HG03064 (cell line): ENCODE results near the gene RSAD2.
"Not testable (repeated sequence)": the region's sequence is repeated elsewhere in the genome, so short reads cannot be mapped to it uniquely, and the experiment has no call there.

Experiments used
- ATAC-seq: cut with Tn5 transposase; IDR thresholded peaks from one replicate; pipeline ENCODE4 v1.9.1; 2021; ENCODE audit warnings: low read depth; ENCODE audit not compliant: unreplicated experiment

Gene RSAD2

DNA sequence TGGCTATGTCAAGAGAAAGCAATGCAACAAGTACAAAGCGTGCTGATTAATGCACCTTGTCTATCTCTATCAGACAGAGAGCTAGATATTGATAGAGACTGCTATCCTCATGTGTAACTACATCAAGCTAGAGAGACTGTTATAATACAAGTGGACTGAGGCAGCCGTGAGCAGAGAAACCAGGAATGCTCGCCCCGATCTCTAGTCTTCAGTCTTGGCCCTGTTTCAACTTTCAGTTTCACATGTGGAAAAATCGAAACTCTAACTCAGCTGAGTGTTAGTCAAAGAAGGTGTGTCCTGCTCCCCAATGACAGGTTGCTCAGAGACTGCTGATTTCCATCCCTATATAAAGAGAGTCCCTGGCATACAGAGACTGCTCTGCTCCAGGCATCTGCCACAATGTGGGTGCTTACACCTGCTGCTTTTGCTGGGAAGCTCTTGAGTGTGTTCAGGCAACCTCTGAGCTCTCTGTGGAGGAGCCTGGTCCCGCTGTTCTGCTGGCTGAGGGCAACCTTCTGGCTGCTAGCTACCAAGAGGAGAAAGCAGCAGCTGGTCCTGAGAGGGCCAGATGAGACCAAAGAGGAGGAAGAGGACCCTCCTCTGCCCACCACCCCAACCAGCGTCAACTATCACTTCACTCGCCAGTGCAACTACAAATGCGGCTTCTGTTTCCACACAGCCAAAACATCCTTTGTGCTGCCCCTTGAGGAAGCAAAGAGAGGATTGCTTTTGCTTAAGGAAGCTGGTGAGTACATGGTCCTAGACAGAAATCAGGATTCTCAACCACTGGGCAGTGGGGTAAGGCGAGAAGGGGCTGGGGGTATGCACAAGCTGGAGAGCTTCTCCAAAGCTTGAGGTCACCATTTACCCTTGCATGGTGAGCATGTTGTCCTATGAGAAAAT, at the start of gene RSAD2:
RSAD2 (plus strand) TSS at position 376 of the 903 bp plus-strand sequence; CDS start at position 400, 24 bp downstream.
- peak; percentile 79 for ATAC-seq

DNA sequence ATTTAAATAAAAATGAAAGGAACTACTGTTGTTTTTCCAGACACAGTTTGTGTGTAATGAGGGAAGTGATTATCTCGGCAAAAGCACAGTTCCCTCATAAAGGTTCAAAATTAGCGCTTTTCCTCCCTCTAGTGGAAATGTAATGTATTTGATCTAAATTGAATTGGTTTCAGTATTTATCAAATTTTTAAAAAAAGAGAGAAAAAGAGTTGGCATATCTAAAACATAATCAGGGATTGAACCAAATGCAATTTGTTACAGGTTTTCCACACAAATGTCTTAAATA, 49.3 kb upstream of the RSAD2 start:
- ATAC-seq, result no peak

DNA sequence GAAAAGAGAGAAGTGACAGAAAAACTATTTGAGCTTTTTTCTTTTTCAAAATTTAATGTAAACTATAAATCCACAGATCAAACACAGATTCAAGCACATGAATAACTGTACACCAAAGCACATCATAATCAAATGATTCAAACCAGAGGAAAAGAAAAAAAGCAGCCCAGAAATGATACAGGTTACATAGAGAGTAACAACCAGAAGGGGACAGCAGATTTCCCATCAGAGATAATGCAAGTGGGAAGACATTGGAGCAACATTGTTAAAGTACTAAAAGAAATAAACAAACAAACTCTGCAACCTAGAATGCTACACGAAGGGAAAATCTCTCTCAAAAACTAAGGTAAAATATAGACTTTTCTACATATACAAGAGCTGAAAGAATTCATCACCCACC, 46.3 kb upstream of the RSAD2 start:
- no peak for ATAC-seq

DNA sequence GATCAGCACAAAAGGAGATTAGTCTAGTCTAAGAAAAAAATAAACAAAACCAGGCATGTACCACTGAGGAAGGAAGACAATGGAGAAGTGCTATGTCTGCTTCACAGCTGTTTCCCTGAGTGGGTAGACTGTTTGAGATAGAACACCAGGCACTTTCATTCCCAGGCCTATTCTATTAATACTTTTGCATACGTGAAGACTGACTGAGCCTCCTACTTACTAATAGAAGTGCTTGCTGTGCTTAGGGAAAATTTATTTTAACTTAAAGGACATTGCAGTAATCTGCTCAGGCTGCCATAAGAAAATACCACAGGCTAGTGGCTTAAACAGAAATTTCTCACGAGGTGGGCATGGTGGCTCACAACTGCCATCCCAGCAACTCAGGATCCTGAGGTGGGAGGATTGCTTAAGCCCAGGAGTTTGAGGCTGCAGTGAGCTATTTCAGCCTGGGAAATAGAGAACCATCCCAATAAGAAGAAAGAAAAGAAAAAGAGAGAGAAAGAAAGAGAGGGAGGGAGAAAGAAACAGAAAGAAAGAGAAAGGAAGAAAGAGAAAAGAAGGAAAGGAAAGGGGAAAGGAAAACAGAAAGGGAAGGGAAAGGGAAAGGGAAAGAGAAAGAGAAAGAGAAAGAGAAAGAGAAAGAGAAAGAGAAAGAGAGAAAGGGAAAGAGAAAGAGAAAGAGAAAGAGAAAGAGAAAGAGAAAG, 44.8 kb upstream of the RSAD2 start:
- ATAC-seq, result no peak

DNA sequence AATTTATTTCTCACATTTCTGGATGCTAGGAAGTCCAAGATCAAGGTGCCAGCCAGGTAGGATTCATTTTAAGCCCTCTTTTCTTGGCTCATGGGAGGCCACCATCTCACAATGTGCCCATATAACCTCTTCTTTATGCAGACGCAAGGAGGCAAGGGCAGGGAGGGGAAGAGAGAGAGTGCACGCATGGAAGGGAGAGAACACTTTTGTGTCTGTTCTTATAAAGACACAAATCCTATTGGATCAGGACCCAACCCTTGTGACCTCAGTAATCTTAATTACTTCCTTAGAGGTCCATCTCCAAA, 44.3 kb upstream of the RSAD2 start:
- no peak for ATAC-seq

DNA sequence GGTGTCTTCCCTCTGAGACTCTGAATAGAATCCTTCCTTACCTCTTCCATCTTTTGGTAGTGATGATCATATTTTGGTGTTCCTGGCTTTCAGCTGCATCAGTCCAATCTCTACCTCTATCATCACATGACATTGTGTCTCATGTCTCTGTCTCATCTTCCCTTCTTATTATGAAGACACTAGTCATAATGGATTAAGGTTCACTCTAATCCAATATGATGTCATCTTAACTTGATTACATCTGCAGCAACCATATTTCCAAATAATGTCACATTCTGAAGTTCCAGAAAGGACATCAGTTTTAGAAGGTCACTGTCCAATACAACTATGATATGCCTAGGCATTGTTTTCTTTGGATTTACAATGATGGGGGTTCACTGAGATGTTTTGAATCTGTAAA, 43.4 kb upstream of the RSAD2 start:
- no peak for ATAC-seq

GRCh38 chr2:6835467-6835866, 42.1 kb upstream of the RSAD2 start:
- ATAC-seq, result no peak

- ATAC-seq, result no peak
Measured at GRCh38 chr2:6838673-6839319, 38.8 kb upstream of the RSAD2 start.

DNA sequence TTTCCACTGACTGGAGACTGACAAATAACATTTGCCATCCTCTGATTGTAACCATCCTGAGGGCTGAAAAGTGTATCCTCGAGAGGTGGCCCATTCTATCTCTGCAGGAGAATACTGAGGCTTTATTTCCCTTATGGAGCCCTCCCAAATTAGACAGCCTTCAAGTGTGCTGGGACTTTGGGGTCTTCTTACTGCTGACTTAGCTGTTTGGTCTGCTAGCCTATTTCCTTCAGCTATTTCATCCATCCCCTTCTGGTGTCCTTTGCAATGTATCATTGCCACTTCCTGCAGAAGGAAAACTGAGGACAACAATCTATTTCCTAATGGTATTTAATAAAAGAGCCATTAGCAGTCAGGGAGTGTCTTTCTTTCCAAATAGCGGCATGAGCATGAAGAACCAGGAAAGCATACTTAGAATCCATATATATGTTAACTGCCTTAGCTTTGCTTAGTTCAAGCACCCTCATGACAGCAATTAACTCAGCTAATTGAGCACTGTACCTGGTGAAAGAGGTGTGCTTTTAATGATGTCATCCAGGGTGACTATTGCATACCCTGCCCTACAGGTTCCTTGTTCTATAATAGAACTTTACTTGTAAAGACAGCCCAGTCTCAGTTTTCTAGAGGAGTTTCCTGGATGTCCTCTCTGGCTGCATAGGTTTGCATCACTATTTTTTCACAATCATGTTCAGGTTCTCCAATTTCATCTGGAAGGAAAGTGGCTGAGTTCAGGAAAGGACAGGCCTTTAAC, 35.9 kb upstream of the RSAD2 start:
- ATAC-seq, result no peak

DNA sequence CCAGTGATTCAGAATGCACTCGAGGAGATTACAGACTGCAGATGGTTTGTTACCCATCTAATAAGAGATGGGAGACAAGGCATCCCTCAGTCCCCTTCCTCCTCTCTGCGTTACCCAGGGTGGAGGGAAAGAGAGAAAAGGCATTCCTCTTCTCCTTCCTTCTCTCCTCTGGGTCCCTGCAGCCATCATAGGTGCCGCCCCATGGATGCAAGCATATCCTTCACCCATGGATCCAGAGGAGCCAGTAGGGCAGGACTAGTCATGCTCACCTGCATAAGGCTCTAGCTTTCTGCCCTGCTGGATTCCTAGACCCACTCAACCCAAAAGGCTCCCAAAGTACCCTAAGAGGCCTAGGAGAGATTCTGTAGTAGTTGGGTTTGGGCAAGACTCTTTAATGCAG, 32.3 kb upstream of the RSAD2 start:
- ATAC-seq, result no peak

DNA sequence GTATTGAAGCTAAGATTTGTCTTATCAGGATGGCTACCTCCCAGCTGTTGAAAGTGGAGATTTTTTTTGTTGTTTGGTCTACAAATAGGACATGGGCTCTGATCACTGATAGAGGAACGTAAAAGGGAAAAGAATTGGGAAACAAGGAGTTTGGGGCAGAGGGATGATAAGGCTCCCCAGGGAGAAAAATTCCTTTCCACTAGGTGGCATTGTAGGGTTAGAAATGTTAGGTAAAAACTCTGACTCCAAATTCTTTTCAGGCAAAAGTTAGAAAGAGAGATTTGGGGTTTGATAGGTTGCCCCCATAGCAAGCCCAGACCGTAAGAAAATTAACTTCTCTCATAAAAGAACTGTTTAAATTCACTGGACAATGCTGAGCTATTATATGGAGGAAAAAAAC, 31.7 kb upstream of the RSAD2 start:
- no peak for ATAC-seq

- ATAC-seq, result no peak
Measured at GRCh38 chr2:6846540-6846939, 31.0 kb upstream of the RSAD2 start.

DNA sequence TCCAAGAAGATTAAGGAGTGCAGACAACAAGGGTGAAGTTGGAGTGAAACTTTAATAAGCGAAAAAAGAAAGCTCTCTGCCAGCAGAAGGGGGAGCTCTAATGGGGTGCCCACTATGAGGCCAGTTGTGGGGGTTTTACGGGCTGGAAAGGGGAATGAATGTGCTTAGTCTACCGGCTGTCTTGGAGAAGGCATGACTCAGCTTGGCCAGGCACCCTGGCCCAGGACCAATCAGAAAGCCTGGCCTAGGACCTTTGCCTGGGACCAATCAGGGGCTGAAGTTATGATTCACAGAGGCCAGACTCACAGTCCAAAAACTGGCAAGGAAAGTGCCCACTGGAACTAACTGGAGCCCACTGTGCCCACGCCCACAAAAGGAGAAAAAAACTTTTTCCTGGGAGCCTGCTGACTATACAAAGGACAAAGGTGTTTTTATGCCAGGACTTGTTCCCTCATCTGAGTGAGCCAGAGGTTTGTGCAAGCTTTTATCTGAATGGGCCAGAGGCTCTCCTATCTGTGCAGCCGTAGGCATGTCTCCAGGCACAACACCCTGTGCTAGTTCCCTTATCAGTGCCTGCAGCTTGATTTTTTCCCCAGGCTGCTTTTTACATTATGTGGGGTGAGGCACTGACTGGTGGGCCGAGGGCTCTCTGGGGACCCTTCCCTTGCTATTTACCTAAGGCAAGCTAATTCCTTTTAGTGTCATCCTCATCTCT, 30.5 kb upstream of the RSAD2 start:
- no peak for ATAC-seq

GRCh38 chr2:6852195-6852594, 25.4 kb upstream of the RSAD2 start:
- no peak for ATAC-seq

GRCh38 chr2:6854416-6854815, 23.2 kb upstream of the RSAD2 start:
- ATAC-seq, result no peak

GRCh38 chr2:6855860-6856547, 21.6 kb upstream of the RSAD2 start:
- ATAC-seq, result no peak

DNA sequence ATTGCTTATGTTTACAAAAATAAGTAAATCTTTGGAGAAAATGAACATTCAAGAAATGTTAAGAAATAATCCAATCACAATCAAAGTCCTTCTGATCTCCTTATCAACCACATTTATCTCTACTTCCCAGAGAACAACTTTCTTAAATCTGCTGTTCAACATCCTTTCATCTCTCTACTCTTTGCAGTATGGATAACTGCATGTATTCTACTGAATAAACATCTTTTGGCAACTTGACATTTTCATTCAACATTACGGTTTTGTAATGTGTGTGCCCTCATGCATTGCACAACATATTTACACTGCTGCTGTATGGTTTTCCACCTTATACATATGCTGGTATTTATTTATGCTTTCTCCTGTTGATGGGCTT, 21.0 kb upstream of the RSAD2 start:
- ATAC-seq, result no peak

DNA sequence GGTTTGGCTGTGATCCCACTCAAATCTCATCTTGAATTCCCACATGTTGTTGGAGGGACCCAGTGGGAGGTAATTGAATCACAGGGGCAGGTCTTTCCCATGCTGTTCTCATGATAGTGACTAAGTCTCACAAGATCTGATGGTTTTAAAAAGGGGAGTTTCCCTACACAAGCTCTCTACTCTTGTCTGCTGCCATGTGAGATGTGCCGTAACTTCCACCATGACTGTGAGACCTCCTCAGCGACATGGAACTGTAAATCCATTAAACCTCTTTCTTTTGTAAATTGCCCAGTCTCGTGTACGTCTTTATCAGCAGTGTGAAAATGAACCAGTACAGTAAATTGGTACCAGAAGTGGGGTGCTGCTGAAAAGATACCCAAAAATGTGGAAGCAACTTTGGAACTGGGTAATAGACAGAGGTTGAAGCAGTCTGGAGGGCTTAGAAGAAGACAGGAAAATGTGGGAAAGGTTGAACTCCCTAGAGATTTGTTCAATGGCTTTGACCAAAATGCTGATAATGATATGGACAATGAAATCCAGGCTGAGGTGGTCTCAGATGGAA, 19.0 kb upstream of the RSAD2 start:
- not testable (repeated sequence) for ATAC-seq

- no peak for ATAC-seq
Measured at GRCh38 chr2:6860296-6860695, 17.3 kb upstream of the RSAD2 start.

DNA sequence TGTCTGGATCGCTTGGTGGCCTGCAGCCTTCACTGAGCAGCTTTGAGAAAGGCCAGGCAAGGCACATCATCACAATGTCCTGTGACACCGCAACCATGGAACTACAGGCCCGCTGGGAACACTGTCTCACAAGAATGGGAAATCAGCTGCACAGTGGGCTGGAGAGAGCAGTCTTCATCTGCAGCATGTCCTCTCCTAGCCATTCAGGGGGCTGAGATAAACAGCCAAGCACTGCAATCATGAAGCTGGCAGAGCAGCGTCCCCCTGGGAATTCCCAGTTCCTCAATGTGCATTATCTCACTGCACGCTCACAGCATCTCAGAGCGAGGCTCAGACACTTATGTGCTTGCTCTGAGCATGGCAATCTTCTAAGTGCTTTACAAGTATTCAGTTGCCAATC, 13.8 kb upstream of the RSAD2 start:
- ATAC-seq, result no peak
